22Rv1 (cell line): ENCODE measurements around the gene LRRC18.

Experiments used
- CTCF ChIP-seq: fragments of 450-650 bp; IDR thresholded peaks from 2 replicates; pipeline ENCODE4 v1.5.1; 2017; ENCODE audit warnings: mild to moderate bottlenecking
- ZFX ChIP-seq: fragments of 450-650 bp; IDR thresholded peaks from 2 replicates; pipeline ENCODE4 v1.6.1; 2017; ENCODE audit warnings: antibody characterized with exemption, borderline replicate concordance

- TF ChIP-seq CTCF: no peak
- TF ChIP-seq ZFX: no peak
Measured at GRCh38 chr10:48897441-48897790, 42.2 kb downstream of the LRRC18 start.
